Liver (tissue), 9 donors: ENCODE results near the gene SPAG17. TPM values are rescaled to one million over a fixed set of nuclear protein-coding genes. Genes with fewer than 3 reads are reported as not detected.

Source experiments
- DNase-seq: peaks from one replicate; pipeline ENCODE4 v3.0.0-alpha.2; 2017; ENCODE audit warnings: low spot score
- H3K27ac ChIP-seq, 2 donors: one replicate each; pipeline ENCODE4 v1.7.0; 2013; ENCODE audit warnings: inconsistent platforms in 2 of 2, low read length in 2 of 2, control low read depth in 1 of 2, low read depth in 1 of 2, mild to moderate bottlenecking in 1 of 2
- H3K27me3 ChIP-seq, 4 donors: one replicate each; pipeline versions ENCODE4 v1.6.1 to v1.7.0; 2013; ENCODE audit warnings: low read length in 3 of 4, inconsistent platforms in 1 of 4, mild to moderate bottlenecking in 1 of 4, moderate library complexity in 1 of 4; ENCODE audit not compliant: control insufficient read depth in 4 of 4, insufficient read depth in 4 of 4
- H3K36me3 ChIP-seq, 4 donors: one replicate each; pipeline versions ENCODE4 v1.6.1 to v1.7.0; 2013; ENCODE audit warnings: low read length in 3 of 4, mild to moderate bottlenecking in 3 of 4, low read depth in 1 of 4, moderate library complexity in 1 of 4; ENCODE audit not compliant: control insufficient read depth in 4 of 4, insufficient read depth in 3 of 4
- H3K4me1 ChIP-seq, 4 donors: one replicate each; pipeline versions ENCODE4 v1.6.1 to v1.7.0; 2013; ENCODE audit warnings: low read length in 3 of 4, mild to moderate bottlenecking in 3 of 4, moderate library complexity in 1 of 4; ENCODE audit not compliant: control insufficient read depth in 4 of 4, insufficient read depth in 4 of 4
- H3K4me3 ChIP-seq, 3 donors: one replicate each; pipeline versions ENCODE4 v1.6.1 to v1.7.0; 2013; ENCODE audit warnings: low read length in 3 of 3, control low read depth in 1 of 3, low read depth in 1 of 3, mild to moderate bottlenecking in 1 of 3
- H3K9ac ChIP-seq, 2 donors: one replicate each; pipeline ENCODE4 v1.7.0; 2013; ENCODE audit warnings: low read length in 2 of 2, mild to moderate bottlenecking in 2 of 2, moderate library complexity in 2 of 2, control low read depth in 1 of 2, low read depth in 1 of 2
- H3K9me3 ChIP-seq, 4 donors: one replicate each; pipeline versions ENCODE4 v1.6.1 to v1.7.0; 2013; ENCODE audit warnings: low read length in 3 of 4; ENCODE audit not compliant: control insufficient read depth in 4 of 4
- FOXA1 ChIP-seq: IDR thresholded peaks from 2 replicates; pipeline ENCODE4 v1.6.1; 2016; ENCODE audit warnings: antibody characterized with exemption
- GABPA ChIP-seq, 2 donors: IDR thresholded peaks in 1 of 2; conservative IDR thresholded peaks in 1 of 2; 2 replicates each; pipeline ENCODE4 v1.6.1; 2016; ENCODE audit warnings: antibody characterized with exemption in 2 of 2, mild to moderate bottlenecking in 1 of 2, moderate library complexity in 1 of 2
- HNF4A ChIP-seq, 2 donors: conservative IDR thresholded peaks; 2 replicates each; pipeline ENCODE4 v1.6.1; 2016; ENCODE audit warnings: antibody characterized with exemption in 2 of 2, mild to moderate bottlenecking in 2 of 2
- JUND ChIP-seq, 2 donors: IDR thresholded peaks; 2 replicates each; pipeline ENCODE4 v1.6.1; 2016; ENCODE audit warnings: antibody characterized with exemption in 2 of 2
- NR2F2 ChIP-seq: IDR thresholded peaks from 2 replicates; pipeline ENCODE4 v1.6.1; 2016; ENCODE audit warnings: antibody characterized with exemption
- RAD21 ChIP-seq, 2 donors: IDR thresholded peaks; 2 replicates each; pipeline ENCODE4 v1.6.1; 2016; ENCODE audit warnings: antibody characterized with exemption in 2 of 2, mild to moderate bottlenecking in 2 of 2
- RXRA ChIP-seq, 2 donors: IDR thresholded peaks; 2 replicates each; pipeline ENCODE4 v1.6.1; 2017 to 2018; ENCODE audit warnings: antibody characterized with exemption in 2 of 2, mild to moderate bottlenecking in 1 of 2
- YY1 ChIP-seq: IDR thresholded peaks from 2 replicates; pipeline ENCODE4 v1.6.1; 2016; ENCODE audit warnings: antibody characterized with exemption, mild to moderate bottlenecking
- WGBS: extraction: QIAGEN DNeasy Blood & Tissue Kit; methylation state at CpG from one replicate; pipeline ENCODE4 v1.1.7; 2013; 5-methylcytosine and 5-hydroxymethylcytosine counted together
- polyA plus RNA-seq, 2 donors: library from polyadenylated mRNA; stranded (reverse) in 1 of 2; unstranded in 1 of 2; fragments of 200-250 nt in 1 of 2; fragments of >200 nt in 1 of 2; fragmentation: Nextera tagmentation in 1 of 2; extraction: Ambion mirVana in 1 of 2; gene quantifications; one replicate each; pipeline versions ENCODE4 v1.2.1 to v1.2.3, GENCODE V29; 2013 to 2015
- total RNA-seq, 2 donors: library from RNA; depleted of rRNA; stranded (reverse); fragments of >200 nt; gene quantifications; one replicate each; pipeline ENCODE4 v1.2.3, GENCODE V29; 2014
- TF ChIP-seq, protein P1 (sequence below): IDR thresholded peaks from 2 replicates; pipeline ENCODE4 v1.6.1; 2016; ENCODE audit warnings: antibody characterized with exemption
- TF ChIP-seq, protein P2 (sequence below): IDR thresholded peaks from 2 replicates; pipeline ENCODE4 v1.6.1; 2016; ENCODE audit warnings: antibody characterized with exemption
- TF ChIP-seq, protein P3 (sequence below): IDR thresholded peaks from 2 replicates; pipeline ENCODE4 v1.6.1; 2016; ENCODE audit warnings: antibody characterized with exemption, mild to moderate bottlenecking
- TF ChIP-seq, protein P4 (sequence below): IDR thresholded peaks from 2 replicates; pipeline ENCODE4 v1.6.1; 2016; ENCODE audit warnings: antibody characterized with exemption
- TF ChIP-seq, protein P5 (sequence below): fragments of 150-350 bp; IDR thresholded peaks from 2 replicates; pipeline ENCODE4 v1.5.1; 2017; ENCODE audit warnings: improper control_type of control experiment, low read depth, low read length; ENCODE audit not compliant: missing input control
- donor health status: healthy.
- donor health status: healthy.
- donor health status: healthy.
- donor health status: healthy.
- donor health status: healthy.

Gene SPAG17
- total and polyA plus RNA-seq, 4 donors = 0.17 to 0.75 TPM; not detected in 2

DNA sequence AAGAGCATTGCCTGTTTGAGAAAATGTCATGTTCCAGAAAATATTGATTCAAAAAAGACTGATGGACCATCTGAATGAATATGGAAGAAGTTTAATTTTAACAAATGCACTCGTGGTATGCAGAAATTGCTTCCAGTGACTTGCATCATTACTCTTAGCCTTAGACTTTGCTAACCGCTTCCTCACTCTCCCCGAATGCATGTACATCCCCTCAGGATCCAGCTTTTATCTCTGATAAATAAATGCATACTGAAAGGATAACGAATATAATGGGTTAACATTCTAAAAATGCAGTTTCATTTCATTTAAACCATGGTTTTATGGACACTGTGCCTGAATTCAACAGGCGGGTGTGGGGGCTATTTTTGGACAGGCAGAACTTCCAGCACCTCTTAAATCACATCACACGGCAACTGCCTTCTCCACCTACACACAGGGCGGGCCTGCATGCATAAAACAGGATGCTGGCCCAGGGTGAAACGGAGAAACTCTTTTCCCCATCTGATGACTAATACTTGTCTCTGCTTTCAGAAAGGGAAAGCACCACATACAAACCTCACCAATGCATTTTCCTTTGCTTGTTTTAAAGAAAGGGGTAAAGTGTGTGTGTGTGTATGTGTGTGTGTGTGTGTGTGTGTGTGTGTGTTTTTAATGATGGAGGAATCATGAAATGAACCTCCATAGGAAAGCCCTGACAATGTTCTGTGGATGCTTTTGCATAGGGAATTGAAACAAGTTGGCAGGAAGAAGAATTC is 48.7 kb downstream of the SPAG17 start:
- H3K4me1 ChIP-seq = no peaks in the 10 kb centered on the region
- WGBS = 72% methylated on average over 8 of the region's 8 CpGs
- no peak overlapping the region for H3K9ac ChIP-seq
- no peak overlapping the region for H3K4me3 ChIP-seq
- no peak for DNase-seq
- H3K36me3 ChIP-seq = no peaks in the 10 kb centered on the region
- H3K27me3 ChIP-seq = no peaks in the 10 kb centered on the region
- H3K9me3 ChIP-seq = no peaks in the 10 kb centered on the region
- no peak for TF ChIP-seq RXRA (IDR thresholded peaks at IDR 0.05)
- TF ChIP-seq, protein P1, sequence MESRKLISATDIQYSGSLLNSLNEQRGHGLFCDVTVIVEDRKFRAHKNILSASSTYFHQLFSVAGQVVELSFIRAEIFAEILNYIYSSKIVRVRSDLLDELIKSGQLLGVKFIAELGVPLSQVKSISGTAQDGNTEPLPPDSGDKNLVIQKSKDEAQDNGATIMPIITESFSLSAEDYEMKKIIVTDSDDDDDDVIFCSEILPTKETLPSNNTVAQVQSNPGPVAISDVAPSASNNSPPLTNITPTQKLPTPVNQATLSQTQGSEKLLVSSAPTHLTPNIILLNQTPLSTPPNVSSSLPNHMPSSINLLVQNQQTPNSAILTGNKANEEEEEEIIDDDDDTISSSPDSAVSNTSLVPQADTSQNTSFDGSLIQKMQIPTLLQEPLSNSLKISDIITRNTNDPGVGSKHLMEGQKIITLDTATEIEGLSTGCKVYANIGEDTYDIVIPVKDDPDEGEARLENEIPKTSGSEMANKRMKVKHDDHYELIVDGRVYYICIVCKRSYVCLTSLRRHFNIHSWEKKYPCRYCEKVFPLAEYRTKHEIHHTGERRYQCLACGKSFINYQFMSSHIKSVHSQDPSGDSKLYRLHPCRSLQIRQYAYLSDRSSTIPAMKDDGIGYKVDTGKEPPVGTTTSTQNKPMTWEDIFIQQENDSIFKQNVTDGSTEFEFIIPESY = no peak
- no peak for TF ChIP-seq YY1
- TF ChIP-seq, protein P2, sequence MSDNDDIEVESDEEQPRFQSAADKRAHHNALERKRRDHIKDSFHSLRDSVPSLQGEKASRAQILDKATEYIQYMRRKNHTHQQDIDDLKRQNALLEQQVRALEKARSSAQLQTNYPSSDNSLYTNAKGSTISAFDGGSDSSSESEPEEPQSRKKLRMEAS = no peak
- no peak for TF ChIP-seq FOXA1
- TF ChIP-seq, protein P3, sequence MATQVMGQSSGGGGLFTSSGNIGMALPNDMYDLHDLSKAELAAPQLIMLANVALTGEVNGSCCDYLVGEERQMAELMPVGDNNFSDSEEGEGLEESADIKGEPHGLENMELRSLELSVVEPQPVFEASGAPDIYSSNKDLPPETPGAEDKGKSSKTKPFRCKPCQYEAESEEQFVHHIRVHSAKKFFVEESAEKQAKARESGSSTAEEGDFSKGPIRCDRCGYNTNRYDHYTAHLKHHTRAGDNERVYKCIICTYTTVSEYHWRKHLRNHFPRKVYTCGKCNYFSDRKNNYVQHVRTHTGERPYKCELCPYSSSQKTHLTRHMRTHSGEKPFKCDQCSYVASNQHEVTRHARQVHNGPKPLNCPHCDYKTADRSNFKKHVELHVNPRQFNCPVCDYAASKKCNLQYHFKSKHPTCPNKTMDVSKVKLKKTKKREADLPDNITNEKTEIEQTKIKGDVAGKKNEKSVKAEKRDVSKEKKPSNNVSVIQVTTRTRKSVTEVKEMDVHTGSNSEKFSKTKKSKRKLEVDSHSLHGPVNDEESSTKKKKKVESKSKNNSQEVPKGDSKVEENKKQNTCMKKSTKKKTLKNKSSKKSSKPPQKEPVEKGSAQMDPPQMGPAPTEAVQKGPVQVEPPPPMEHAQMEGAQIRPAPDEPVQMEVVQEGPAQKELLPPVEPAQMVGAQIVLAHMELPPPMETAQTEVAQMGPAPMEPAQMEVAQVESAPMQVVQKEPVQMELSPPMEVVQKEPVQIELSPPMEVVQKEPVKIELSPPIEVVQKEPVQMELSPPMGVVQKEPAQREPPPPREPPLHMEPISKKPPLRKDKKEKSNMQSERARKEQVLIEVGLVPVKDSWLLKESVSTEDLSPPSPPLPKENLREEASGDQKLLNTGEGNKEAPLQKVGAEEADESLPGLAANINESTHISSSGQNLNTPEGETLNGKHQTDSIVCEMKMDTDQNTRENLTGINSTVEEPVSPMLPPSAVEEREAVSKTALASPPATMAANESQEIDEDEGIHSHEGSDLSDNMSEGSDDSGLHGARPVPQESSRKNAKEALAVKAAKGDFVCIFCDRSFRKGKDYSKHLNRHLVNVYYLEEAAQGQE = no peak
- TF ChIP-seq, protein P4, sequence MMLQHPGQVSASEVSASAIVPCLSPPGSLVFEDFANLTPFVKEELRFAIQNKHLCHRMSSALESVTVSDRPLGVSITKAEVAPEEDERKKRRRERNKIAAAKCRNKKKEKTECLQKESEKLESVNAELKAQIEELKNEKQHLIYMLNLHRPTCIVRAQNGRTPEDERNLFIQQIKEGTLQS = no peak
- TF ChIP-seq GABPA (IDR thresholded peaks at IDR 0.05 in 1 of 2, conservative IDR thresholded peaks at IDR 0.05 in 1 of 2) = no peak
- TF ChIP-seq, protein P5, sequence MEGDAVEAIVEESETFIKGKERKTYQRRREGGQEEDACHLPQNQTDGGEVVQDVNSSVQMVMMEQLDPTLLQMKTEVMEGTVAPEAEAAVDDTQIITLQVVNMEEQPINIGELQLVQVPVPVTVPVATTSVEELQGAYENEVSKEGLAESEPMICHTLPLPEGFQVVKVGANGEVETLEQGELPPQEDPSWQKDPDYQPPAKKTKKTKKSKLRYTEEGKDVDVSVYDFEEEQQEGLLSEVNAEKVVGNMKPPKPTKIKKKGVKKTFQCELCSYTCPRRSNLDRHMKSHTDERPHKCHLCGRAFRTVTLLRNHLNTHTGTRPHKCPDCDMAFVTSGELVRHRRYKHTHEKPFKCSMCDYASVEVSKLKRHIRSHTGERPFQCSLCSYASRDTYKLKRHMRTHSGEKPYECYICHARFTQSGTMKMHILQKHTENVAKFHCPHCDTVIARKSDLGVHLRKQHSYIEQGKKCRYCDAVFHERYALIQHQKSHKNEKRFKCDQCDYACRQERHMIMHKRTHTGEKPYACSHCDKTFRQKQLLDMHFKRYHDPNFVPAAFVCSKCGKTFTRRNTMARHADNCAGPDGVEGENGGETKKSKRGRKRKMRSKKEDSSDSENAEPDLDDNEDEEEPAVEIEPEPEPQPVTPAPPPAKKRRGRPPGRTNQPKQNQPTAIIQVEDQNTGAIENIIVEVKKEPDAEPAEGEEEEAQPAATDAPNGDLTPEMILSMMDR = no peak
- TF ChIP-seq HNF4A (conservative IDR thresholded peaks at IDR 0.05) = no peak
- TF ChIP-seq JUND (IDR thresholded peaks at IDR 0.05) = no peak
- H3K27ac ChIP-seq = no peak overlapping the region

DNA sequence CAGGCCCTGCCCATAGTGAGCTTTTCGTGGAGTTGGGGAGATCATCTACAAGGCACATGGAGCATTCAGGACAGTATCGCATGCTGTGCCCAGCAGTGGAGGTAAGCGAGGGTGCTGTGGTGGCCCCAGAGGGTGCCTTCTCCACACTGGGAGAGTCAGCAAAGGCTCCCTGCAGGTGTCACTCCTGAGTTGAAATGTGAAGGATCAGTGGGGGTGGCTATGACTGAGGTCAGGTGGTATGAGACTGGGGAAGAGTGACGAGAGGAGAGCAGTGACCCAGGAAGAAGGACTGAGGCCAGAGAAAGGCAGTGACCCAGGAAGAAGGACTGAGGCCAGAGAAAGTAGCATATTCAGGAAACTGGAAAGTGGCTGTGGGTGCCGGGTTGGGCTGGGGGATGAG is 53.0 kb downstream of the SPAG17 start:
- H3K4me3 ChIP-seq = no peak overlapping the region
- no peaks in the 10 kb centered on the region for H3K36me3 ChIP-seq
- H3K27ac ChIP-seq = no peak overlapping the region
- no peaks in the 10 kb centered on the region for H3K9me3 ChIP-seq
- no peak for TF ChIP-seq GABPA (IDR thresholded peaks at IDR 0.05 in 1 of 2, conservative IDR thresholded peaks at IDR 0.05 in 1 of 2)
- no peak for TF ChIP-seq NR2F2
- TF ChIP-seq, protein P3 = no peak
- TF ChIP-seq, protein P4 = no peak
- TF ChIP-seq, protein P2 = no peak
- TF ChIP-seq FOXA1 = no peak
- TF ChIP-seq RAD21 (IDR thresholded peaks at IDR 0.05) = no peak
- no peak for TF ChIP-seq RXRA (IDR thresholded peaks at IDR 0.05)
- no peaks in the 10 kb centered on the region for H3K27me3 ChIP-seq
- H3K9ac ChIP-seq = no peak overlapping the region
- 87% methylated on average over 5 of the region's 5 CpGs for WGBS
- no peaks in the 10 kb centered on the region for H3K4me1 ChIP-seq
- DNase-seq = no peak
